SK-N-MC (cell line): Measurements from ENCODE around the gene POT1.
A peak's percentile ranks its signal among the peaks of the same experiment; 100 is the strongest.

Experiments
- DNase-seq: peaks from one replicate; pipeline ENCODE4 v3.0.0-alpha.2; 2011; ENCODE audit warnings: low read depth, low spot score
- H3K27ac ChIP-seq: fragments of 200-600 bp; sonication (generic); 2 replicates; pipeline ENCODE4 v1.5.1; 2016; ENCODE audit warnings: mixed run types
- H3K36me3 ChIP-seq: fragments of 200-600 bp; sonication (generic); 2 replicates; pipeline ENCODE4 v1.6.1; 2017; ENCODE audit warnings: antibody characterized with exemption, low read length, mixed read lengths; ENCODE audit not compliant: insufficient read depth
- H3K4me3 ChIP-seq: fragments of 200-600 bp; sonication (generic); 2 replicates; pipeline ENCODE4 v1.5.1; 2016
- H3K9ac ChIP-seq: fragments of 200-600 bp; sonication (generic); 2 replicates; pipeline ENCODE4 v1.8.0; 2017; ENCODE audit warnings: mixed run types, mixed read lengths; ENCODE audit not compliant: insufficient read length
- H3K9me3 ChIP-seq: fragments of 200-600 bp; sonication (generic); 2 replicates; pipeline ENCODE4 v1.6.1; 2017; ENCODE audit warnings: low read depth, mild to moderate bottlenecking, antibody characterized with exemption, low read length, moderate library complexity, mixed read lengths
- EZH2 ChIP-seq: fragments of 200-600 bp; sonication (generic); IDR thresholded peaks from one replicate; pipeline ENCODE4 v1.6.1; 2017; ENCODE audit warnings: antibody characterized with exemption
- FOXP2 ChIP-seq: optimal IDR thresholded peaks from 2 replicates; pipeline ENCODE3; 2011; ENCODE audit warnings: mild to moderate bottlenecking, moderate library complexity; ENCODE audit not compliant: insufficient read depth; ENCODE audit errors: extremely low read length, control extremely low read depth
- POLR2AphosphoS5 ChIP-seq: IDR thresholded peaks from 2 replicates; pipeline ENCODE4 v1.6.1; 2012; ENCODE audit warnings: mild to moderate bottlenecking, low read depth, low read length, borderline replicate concordance

The POT1 gene

GRCh38 chr7:124856299-124856888, 73.2 kb downstream of the POT1 start:
- H3K9me3 ChIP-seq = no peaks in the 10 kb centered on the region
- H3K27ac ChIP-seq = no peak overlapping the region
- peak; percentile 39 for DNase-seq
- H3K9ac ChIP-seq = no peak overlapping the region
- H3K36me3 ChIP-seq = no peaks in the 10 kb centered on the region
- H3K4me3 ChIP-seq = no peak overlapping the region
- no peak for TF ChIP-seq POLR2AphosphoS5

- Histone ChIP-seq H3K36me3 (peaks cover 23% of the 10 kb centered on the region), H3K4me3 (no peak overlapping the region), H3K9ac (no peak overlapping the region), H3K9me3 (no peaks in the 10 kb centered on the region), H3K27ac (no peak overlapping the region)
- TF ChIP-seq POLR2AphosphoS5 = no peak
- TF ChIP-seq FOXP2 = no peak
- TF ChIP-seq EZH2 = no peak
- no peak for DNase-seq
Observed at GRCh38 chr7:124843336-124843735, 86.3 kb downstream of the POT1 start.

GRCh38 chr7:124840435-124840834, 89.2 kb downstream of the POT1 start:
- DNase-seq = peak; percentile 10
- TF ChIP-seq EZH2 (no peak), POLR2AphosphoS5 (no peak), FOXP2 (no peak)
- no peak overlapping the region for H3K9ac ChIP-seq

GRCh38 chr7:124839687-124840086, 89.9 kb downstream of the POT1 start:
- no peak for DNase-seq
- Histone ChIP-seq H3K9me3 (no peaks in the 10 kb centered on the region), H3K27ac (no peak overlapping the region), H3K4me3 (no peak overlapping the region), H3K36me3 (peaks cover 6% of the 10 kb centered on the region), H3K9ac (no peak overlapping the region)
- TF ChIP-seq FOXP2 (no peak), EZH2 (no peak), POLR2AphosphoS5 (no peak)

More at GRCh38 chr7:124840435-124840834, 89.2 kb downstream of the POT1 start:
- Histone ChIP-seq H3K27ac (no peak overlapping the region), H3K4me3 (no peak overlapping the region), H3K36me3 (no peaks in the 10 kb centered on the region; the same call in 1 of the 2 replicates), H3K9me3 (no peaks in the 10 kb centered on the region)

GRCh38 chr7:124836173-124836572, 93.5 kb downstream of the POT1 start:
- H3K36me3 ChIP-seq = peaks cover 6% of the 10 kb centered on the region
- TF ChIP-seq EZH2 = no peak
- TF ChIP-seq FOXP2 = no peak
- no peak for TF ChIP-seq POLR2AphosphoS5
- H3K27ac ChIP-seq = no peak overlapping the region
- H3K9me3 ChIP-seq = no peaks in the 10 kb centered on the region
- no peak overlapping the region for H3K9ac ChIP-seq
- no peak overlapping the region for H3K4me3 ChIP-seq
- DNase-seq = no peak

GRCh38 chr7:124818807-124819206, 110.8 kb downstream of the POT1 start:
- no peak for TF ChIP-seq EZH2
- no peak for TF ChIP-seq POLR2AphosphoS5
- TF ChIP-seq FOXP2 = no peak

GRCh38 chr7:124813994-124814798, 115.4 kb downstream of the POT1 start:
- H3K9me3 ChIP-seq = no peaks in the 10 kb centered on the region
- no peak overlapping the region for H3K9ac ChIP-seq
- TF ChIP-seq EZH2 (no peak), POLR2AphosphoS5 (no peak), FOXP2 (no peak)
- DNase-seq = no peak
- no peaks in the 10 kb centered on the region for H3K36me3 ChIP-seq
- H3K4me3 ChIP-seq = no peak overlapping the region
- no peak overlapping the region for H3K27ac ChIP-seq

More at GRCh38 chr7:124818807-124819206, 110.8 kb downstream of the POT1 start:
- no peak for DNase-seq
- no peaks in the 10 kb centered on the region for H3K9me3 ChIP-seq
- no peak overlapping the region for H3K27ac ChIP-seq
- H3K36me3 ChIP-seq = peaks cover 12% of the 10 kb centered on the region
- no peak overlapping the region for H3K4me3 ChIP-seq
- H3K9ac ChIP-seq = no peak overlapping the region

- Histone ChIP-seq H3K36me3 (no peaks in the 10 kb centered on the region), H3K4me3 (no peak overlapping the region), H3K27ac (no peak overlapping the region), H3K9me3 (no peaks in the 10 kb centered on the region), H3K9ac (no peak overlapping the region)
- TF ChIP-seq EZH2 = no peak
- no peak for DNase-seq
Observed at GRCh38 chr7:124812764-124813163, 116.9 kb downstream of the POT1 start.

- Histone ChIP-seq H3K9me3 (no peaks in the 10 kb centered on the region), H3K27ac (no peak overlapping the region), H3K4me3 (no peak overlapping the region), H3K9ac (no peak overlapping the region), H3K36me3 (no peaks in the 10 kb centered on the region)
- DNase-seq = no peak
- no peak for TF ChIP-seq POLR2AphosphoS5
Observed at GRCh38 chr7:124811341-124811740, 118.3 kb downstream of the POT1 start.
